GM12873 (cell line): ENCODE data around the gene SETBP1.

ENCODE experiments used
- TF ChIP-seq, protein P1 (sequence below): IDR thresholded peaks from 2 replicates; pipeline ENCODE4 v1.5.1; 2012; ENCODE audit warnings: low read depth, mild to moderate bottlenecking, moderate library complexity, low read length, control low read depth; ENCODE audit not compliant: insufficient read depth; ENCODE audit errors: missing control alignments

The SETBP1 gene

DNA sequence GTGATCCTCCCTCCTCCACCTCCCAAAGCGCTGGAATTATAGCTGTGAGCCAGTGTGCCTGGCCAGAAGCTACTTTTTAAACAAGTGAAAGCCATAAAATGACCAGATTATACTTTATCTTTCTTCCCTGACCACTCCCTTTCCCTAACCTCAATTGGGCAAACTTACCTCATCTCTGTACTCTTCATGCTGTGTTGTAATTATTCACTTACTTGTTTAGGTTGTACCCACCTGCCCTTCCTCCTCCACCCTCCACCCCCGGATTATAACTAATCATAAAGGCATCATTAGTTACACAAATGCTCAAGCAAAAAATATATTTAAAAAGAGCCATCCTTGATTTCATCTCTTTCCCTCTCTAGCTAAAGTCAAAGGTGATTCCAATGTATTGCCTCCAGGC, 279.9 kb downstream of the SETBP1 start:
- TF ChIP-seq, protein P1, sequence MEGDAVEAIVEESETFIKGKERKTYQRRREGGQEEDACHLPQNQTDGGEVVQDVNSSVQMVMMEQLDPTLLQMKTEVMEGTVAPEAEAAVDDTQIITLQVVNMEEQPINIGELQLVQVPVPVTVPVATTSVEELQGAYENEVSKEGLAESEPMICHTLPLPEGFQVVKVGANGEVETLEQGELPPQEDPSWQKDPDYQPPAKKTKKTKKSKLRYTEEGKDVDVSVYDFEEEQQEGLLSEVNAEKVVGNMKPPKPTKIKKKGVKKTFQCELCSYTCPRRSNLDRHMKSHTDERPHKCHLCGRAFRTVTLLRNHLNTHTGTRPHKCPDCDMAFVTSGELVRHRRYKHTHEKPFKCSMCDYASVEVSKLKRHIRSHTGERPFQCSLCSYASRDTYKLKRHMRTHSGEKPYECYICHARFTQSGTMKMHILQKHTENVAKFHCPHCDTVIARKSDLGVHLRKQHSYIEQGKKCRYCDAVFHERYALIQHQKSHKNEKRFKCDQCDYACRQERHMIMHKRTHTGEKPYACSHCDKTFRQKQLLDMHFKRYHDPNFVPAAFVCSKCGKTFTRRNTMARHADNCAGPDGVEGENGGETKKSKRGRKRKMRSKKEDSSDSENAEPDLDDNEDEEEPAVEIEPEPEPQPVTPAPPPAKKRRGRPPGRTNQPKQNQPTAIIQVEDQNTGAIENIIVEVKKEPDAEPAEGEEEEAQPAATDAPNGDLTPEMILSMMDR = no peak

DNA sequence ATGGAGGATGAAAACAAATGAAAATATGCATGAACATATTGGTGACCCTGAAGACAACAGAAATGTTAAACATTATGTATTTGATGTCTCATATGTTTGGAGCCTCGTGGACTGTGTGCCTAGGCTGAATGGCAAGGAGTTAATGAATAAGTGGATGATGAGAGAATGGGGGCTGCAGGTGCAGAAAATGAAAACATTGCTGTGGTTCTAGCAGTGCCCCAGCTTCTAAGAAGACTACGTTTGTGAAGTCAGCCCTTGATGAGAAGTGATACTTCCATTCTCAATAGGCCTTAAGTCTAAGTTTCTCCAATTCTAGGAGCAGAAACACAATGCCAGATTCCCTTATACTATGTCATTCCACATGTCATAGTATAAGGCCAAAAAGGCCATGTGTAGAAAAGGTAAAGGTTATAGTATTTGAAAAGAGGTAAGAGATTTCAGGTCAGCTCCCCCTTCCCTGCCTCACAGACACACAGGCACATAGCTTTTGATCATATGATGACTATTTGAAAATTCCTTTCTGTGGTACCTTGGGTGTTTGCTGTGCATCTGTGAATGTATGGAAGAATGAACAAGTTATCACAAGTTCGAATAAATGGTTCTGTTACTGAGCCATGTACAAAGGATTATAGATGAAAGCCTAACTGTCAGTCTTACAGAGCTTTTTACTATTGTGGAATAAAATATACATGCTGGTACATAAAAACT, 280.8 kb downstream of the SETBP1 start:
- TF ChIP-seq, protein P1 = no peak

DNA sequence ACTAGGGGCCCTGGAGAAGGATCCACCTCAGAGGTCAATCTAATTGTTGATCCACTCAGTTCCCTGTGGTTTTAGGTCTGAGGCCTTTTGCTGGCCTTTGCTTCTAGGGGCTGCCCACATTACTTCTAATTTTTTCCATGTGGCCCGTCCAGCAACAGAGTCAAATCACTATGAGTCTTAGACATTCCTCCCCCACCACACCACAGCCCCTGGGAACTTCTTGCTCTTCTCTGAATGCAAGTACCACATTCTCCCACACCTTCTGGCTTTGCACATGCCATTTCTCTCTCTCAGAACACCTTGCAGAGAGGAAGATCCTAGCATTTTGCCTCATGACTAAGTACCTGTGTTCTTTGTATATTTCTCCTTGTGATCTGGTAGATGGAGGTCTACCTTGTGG, 286.9 kb downstream of the SETBP1 start:
- TF ChIP-seq, protein P1 = no peak

DNA sequence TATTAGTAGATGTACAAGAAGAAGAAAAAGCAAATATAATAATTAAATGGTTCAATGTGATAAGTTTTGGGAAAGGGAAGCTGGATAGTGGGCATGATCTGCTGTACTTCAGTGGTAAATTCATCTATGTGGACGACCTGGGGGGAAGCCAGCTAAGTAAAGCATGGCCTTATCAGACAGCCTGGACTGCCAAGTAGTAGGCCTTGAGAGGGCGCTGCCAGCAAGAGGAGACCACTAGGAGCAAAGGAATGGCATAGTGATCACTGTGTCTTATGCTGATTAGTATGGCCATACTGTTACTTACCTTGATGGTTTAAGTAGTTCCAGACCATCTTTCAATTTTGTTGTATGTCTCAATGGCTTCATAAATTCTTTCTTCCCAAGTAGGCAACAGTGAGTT, 287.6 kb downstream of the SETBP1 start:
- TF ChIP-seq, protein P1 = no peak

DNA sequence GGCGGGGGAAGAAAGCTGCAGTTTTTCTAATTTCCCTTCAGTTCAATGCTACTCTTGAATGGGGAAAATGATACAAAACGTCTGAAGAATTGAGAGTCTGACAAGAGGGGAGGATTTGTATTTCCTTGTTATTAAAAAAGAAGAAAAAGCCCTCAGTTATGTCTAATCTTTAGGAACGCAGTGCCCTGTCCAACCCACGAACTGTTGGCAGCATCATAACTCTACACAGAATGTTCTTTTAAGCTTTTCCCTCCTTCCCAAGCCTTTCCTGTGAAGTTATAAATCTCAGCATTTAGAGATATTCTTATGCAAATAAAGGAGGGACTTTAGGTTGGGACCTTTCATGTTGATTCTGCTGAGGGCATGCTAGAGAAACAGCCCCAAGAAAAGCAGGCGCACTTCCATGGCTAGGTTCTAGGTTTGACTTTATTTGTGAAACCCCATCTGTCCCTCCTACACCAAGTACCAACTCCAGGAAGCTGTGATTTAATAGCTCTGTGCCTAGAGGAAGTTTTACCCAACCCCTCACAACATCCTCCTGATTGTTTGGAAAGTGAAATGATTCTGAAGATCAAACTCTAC, 288.6 kb downstream of the SETBP1 start:
- TF ChIP-seq, protein P1 = no peak

DNA sequence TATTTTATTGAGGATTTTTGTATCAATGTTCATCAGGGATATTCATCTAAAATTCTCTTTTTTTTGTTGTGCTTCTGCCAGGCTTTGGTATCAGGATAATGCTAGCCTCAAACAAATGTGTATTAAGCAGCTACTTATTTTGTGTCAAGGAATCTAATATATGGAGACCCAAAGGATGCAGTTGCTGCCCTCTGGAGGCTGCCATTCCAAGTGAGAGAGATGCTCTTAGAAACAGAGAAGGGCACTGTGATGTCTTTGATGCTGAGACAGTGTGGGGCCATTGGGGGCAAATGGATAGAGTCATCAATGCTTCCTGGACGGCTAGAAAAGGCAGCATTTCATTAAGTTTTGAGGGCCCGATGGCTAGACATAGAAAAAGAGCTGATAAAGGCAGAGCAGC, 292.6 kb downstream of the SETBP1 start:
- TF ChIP-seq, protein P1 = peak; percentile 33

DNA sequence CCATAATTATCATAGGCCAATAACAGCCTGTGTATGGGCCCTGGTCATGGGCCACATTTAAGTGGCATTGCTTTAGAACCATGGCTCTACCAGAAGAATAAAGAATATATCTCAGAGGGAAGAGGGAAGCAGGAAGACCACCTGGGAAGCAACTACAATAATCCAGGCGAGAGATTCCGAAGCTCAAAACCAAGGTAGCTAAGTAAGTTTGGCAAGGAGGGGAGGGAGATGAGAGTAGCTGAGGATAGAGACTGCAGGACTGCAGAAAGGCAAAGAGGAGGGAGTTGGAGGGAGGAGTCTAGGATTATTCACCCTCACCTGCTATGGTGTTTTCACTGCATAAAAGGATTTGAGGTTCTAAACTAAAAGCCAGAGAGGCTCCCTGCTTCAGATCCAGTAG, 293.5 kb downstream of the SETBP1 start:
- TF ChIP-seq, protein P1 = no peak
